LoVo (cell line): ENCODE results near the gene BBS1.

Experiments
- DNase-seq: peaks from one replicate; pipeline ENCODE4 v3.0.0-alpha.2; 2016; ENCODE audit warnings: low spot score

The BBS1 gene

GRCh38 chr11:66549696-66550095 lies 39.3 kb downstream of the BBS1 start:
- no peak for DNase-seq

GRCh38 chr11:66550887-66551286 lies 40.5 kb downstream of the BBS1 start:
- DNase-seq: no peak

GRCh38 chr11:66554602-66555001 lies 44.2 kb downstream of the BBS1 start:
- no peak for DNase-seq

GRCh38 chr11:66555416-66555815 lies 45.0 kb downstream of the BBS1 start:
- DNase-seq: no peak

- DNase-seq: no peak
Measured at GRCh38 chr11:66556086-66556485, 45.7 kb downstream of the BBS1 start.

GRCh38 chr11:66557733-66558326 lies 47.4 kb downstream of the BBS1 start:
- no peak for DNase-seq

GRCh38 chr11:66559142-66559865 lies 48.9 kb downstream of the BBS1 start:
- DNase-seq: no peak

GRCh38 chr11:66559866-66560676 lies 49.6 kb downstream of the BBS1 start:
- DNase-seq: no peak

- DNase-seq: no peak
Measured at GRCh38 chr11:66561178-66561974, 50.9 kb downstream of the BBS1 start.

GRCh38 chr11:66561975-66562248 lies 51.5 kb downstream of the BBS1 start:
- DNase-seq: no peak

GRCh38 chr11:66562275-66562674 lies 51.8 kb downstream of the BBS1 start:
- no peak for DNase-seq

GRCh38 chr11:66562907-66563583 lies 52.6 kb downstream of the BBS1 start:
- DNase-seq: no peak

GRCh38 chr11:66563832-66564231 lies 53.4 kb downstream of the BBS1 start:
- DNase-seq: no peak

GRCh38 chr11:66564538-66564937 lies 54.1 kb downstream of the BBS1 start:
- DNase-seq: no peak

GRCh38 chr11:66564984-66565383 lies 54.5 kb downstream of the BBS1 start:
- no peak for DNase-seq

- no peak for DNase-seq
Measured at GRCh38 chr11:66566221-66566620, 55.8 kb downstream of the BBS1 start.

- DNase-seq: no peak
Measured at GRCh38 chr11:66567787-66568123, 57.3 kb downstream of the BBS1 start.

GRCh38 chr11:66568124-66568916 lies 57.9 kb downstream of the BBS1 start, which contains the start of gene CTSF:
Gene CTSF, minus strand, starts transcription at chr11:66568606. Its CDS starts 120 bp downstream, at chr11:66568486.
- no peak for DNase-seq

GRCh38 chr11:66569076-66569475 lies 58.6 kb downstream of the BBS1 start:
- no peak for DNase-seq

- DNase-seq: no peak
Measured at GRCh38 chr11:66570079-66570849, 59.8 kb downstream of the BBS1 start.
